Thoracic aorta (tissue), 2 donors: Measurements from ENCODE around the gene HDC. TPM values are rescaled to one million over a fixed set of nuclear protein-coding genes. Genes with fewer than 3 reads are reported as not detected.

ENCODE experiments used
- ATAC-seq: fragments of 150-250 bp; one replicate; pipeline ENCODE4 v1.8.0; 2017; ENCODE audit warnings: low read depth; ENCODE audit not compliant: insufficient number of reproducible peaks, low FRiP score
- DNase-seq: peaks from one replicate; pipeline ENCODE4 v3.0.0-alpha.2; 2020; ENCODE audit warnings: low spot score
- H3K27ac ChIP-seq, 2 donors: fragments of 200-600 bp; sonication (generic); 1 replicate in 1 of 2; 2 replicates in 1 of 2; pipeline ENCODE4 v1.5.1; 2016; ENCODE audit warnings: mild to moderate bottlenecking in 2 of 2, moderate library complexity in 2 of 2
- H3K27me3 ChIP-seq: fragments of 200-600 bp; sonication (generic); replicated peaks from 2 replicates; pipeline ENCODE4 v1.6.0; 2016; ENCODE audit warnings: mild to moderate bottlenecking; ENCODE audit not compliant: insufficient read depth
- H3K36me3 ChIP-seq: fragments of 200-600 bp; sonication (generic); one replicate; pipeline ENCODE4 v1.5.1; 2016
- H3K4me1 ChIP-seq, 2 donors: fragments of 200-600 bp; sonication (generic); 1 replicate in 1 of 2; 2 replicates in 1 of 2; pipeline versions ENCODE4 v1.5.1 to v1.6.0; 2016; ENCODE audit warnings: low read depth in 2 of 2, mild to moderate bottlenecking in 1 of 2; ENCODE audit not compliant: control insufficient read depth in 1 of 2
- H3K4me3 ChIP-seq: fragments of 200-600 bp; sonication (generic); 2 replicates; pipeline ENCODE4 v1.5.1; 2016; ENCODE audit warnings: mild to moderate bottlenecking
- H3K9me3 ChIP-seq: fragments of 200-600 bp; sonication (generic); 2 replicates; pipeline ENCODE4 v1.5.1; 2016
- CTCF ChIP-seq: fragments of 200-600 bp; sonication (generic); IDR thresholded peaks from one replicate; pipeline ENCODE4 v1.5.1; 2019; ENCODE audit warnings: antibody characterized with exemption
- total RNA-seq, 2 donors: library from RNA; depleted of rRNA; stranded (reverse); fragments of >200 nt; gene quantifications; one replicate each; pipeline versions ENCODE4 v1.1.0 to v1.2.3, GENCODE V29; 2016

The HDC gene
- total RNA-seq, 2 donors from 2014 or later = 4.0 to 8.3 TPM

GRCh38 chr15:50267577-50267976 is 2.1 kb upstream of the HDC start:
- Histone ChIP-seq H3K27me3 (no peaks in the 10 kb centered on the region), H3K4me3 (no peak overlapping the region), H3K9me3 (no peaks in the 10 kb centered on the region), H3K36me3 (no peaks in the 10 kb centered on the region), H3K27ac (no peak overlapping the region), H3K4me1 (no peaks in the 10 kb centered on the region)
- no peak for TF ChIP-seq CTCF
- DNase-seq = no peak
- no peak for ATAC-seq

- no peak for DNase-seq
- Histone ChIP-seq H3K9me3 (no peaks in the 10 kb centered on the region), H3K4me3 (no peak overlapping the region), H3K4me1 (no peaks in the 10 kb centered on the region), H3K36me3 (no peaks in the 10 kb centered on the region), H3K27me3 (no peaks in the 10 kb centered on the region), H3K27ac (no peak overlapping the region)
- ATAC-seq = no peak
- TF ChIP-seq CTCF = no peak
Observed at GRCh38 chr15:50262533-50262932, 3.0 kb downstream of the HDC start.

- Histone ChIP-seq H3K9me3 (no peaks in the 10 kb centered on the region), H3K27me3 (no peaks in the 10 kb centered on the region), H3K36me3 (no peaks in the 10 kb centered on the region), H3K4me1 (no peaks in the 10 kb centered on the region), H3K27ac (no peak overlapping the region), H3K4me3 (no peak overlapping the region)
- no peak for TF ChIP-seq CTCF
- DNase-seq (no peak), ATAC-seq (no peak)
Observed at GRCh38 chr15:50261981-50262380, 3.5 kb downstream of the HDC start.

GRCh38 chr15:50260969-50261496 is 4.5 kb downstream of the HDC start:
- DNase-seq = no peak
- TF ChIP-seq CTCF = no peak

DNA sequence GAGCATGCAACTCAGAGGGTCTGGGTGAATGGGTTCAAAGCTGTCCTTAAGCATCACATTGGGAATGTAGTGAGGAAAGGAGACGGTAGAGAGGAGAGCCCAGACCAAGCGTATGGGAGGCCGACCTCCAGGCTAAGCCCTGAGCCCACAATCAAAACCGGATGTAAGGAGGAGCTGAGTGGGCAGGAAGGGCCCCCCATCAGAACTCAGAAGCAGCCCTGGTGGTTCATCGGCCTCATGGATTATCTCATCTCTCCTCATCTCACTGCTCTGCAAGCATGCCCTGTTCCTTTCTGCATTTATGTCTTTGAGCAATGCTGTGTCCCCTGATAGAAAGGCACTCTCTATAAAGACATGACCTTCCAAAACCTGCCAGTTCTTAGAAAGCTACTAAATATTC is 6.2 kb downstream of the HDC start:
- no peaks in the 10 kb centered on the region for H3K27me3 ChIP-seq
- no peak for DNase-seq
- no peaks in the 10 kb centered on the region for H3K4me1 ChIP-seq
- no peak overlapping the region for H3K4me3 ChIP-seq
- no peak for TF ChIP-seq CTCF
- H3K9me3 ChIP-seq = no peaks in the 10 kb centered on the region
- ATAC-seq = no peak
- H3K36me3 ChIP-seq = no peaks in the 10 kb centered on the region
- H3K27ac ChIP-seq = no peak overlapping the region

More at GRCh38 chr15:50260969-50261496, 4.5 kb downstream of the HDC start:
- Histone ChIP-seq H3K9me3 (no peaks in the 10 kb centered on the region), H3K27me3 (no peaks in the 10 kb centered on the region), H3K36me3 (no peaks in the 10 kb centered on the region), H3K4me1 (no peaks in the 10 kb centered on the region), H3K27ac (no peak overlapping the region), H3K4me3 (no peak overlapping the region)
- no peak for ATAC-seq
